HepG2 (cell line): ENCODE measurements around the gene NOPCHAP1. TPM values are rescaled to one million over a fixed set of nuclear protein-coding genes. Genes with fewer than 3 reads are reported as not detected.

Experiments used
- AGO2 ChIP-seq: fragments of 200-400 bp; formaldehyde crosslinking; optimal IDR thresholded peaks from 2 replicates; pipeline ENCODE3; 2017; ENCODE audit warnings: mild to moderate bottlenecking, low read depth, low read length, moderate library complexity
- BRD4 ChIP-seq: sonication (generic); formaldehyde crosslinking; IDR thresholded peaks from 2 replicates; pipeline ENCODE4 v1.4.0; 2020; ENCODE audit warnings: missing genetic modification reagents
- CBX5 ChIP-seq: sonication (generic); formaldehyde crosslinking; IDR thresholded peaks from 2 replicates; pipeline ENCODE4 v1.4.0; 2020; ENCODE audit warnings: missing genetic modification reagents, borderline replicate concordance
- MED13 ChIP-seq: sonication (generic); formaldehyde crosslinking; IDR thresholded peaks from 2 replicates; pipeline ENCODE4 v1.5.0; 2020; ENCODE audit warnings: missing genetic modification reagents
- PITX1 ChIP-seq: sonication (generic); formaldehyde crosslinking; IDR thresholded peaks from 2 replicates; pipeline ENCODE4 v1.5.1; 2020; ENCODE audit warnings: mild to moderate bottlenecking, missing genetic modification reagents
- PLRG1 ChIP-seq: fragments of 450-650 bp; conservative IDR thresholded peaks from 2 replicates; pipeline ENCODE4 v1.6.1; 2016
- SATB2 ChIP-seq: sonication (generic); formaldehyde crosslinking; IDR thresholded peaks from 2 replicates; pipeline ENCODE4 v1.5.0; 2020; ENCODE audit warnings: missing genetic modification reagents
- TAF1 ChIP-seq: sonication (generic); formaldehyde crosslinking; IDR thresholded peaks from 2 replicates; pipeline ENCODE4 v1.4.0; 2020; ENCODE audit warnings: missing genetic modification reagents
- TEAD3 ChIP-seq: optimal IDR thresholded peaks from 2 replicates; pipeline ENCODE3; 2016; ENCODE audit warnings: borderline replicate concordance
- TFDP2 ChIP-seq: sonication (generic); formaldehyde crosslinking; IDR thresholded peaks from 2 replicates; pipeline ENCODE4 v1.4.0; 2020; ENCODE audit warnings: missing genetic modification reagents
- TGIF2 ChIP-seq: IDR thresholded peaks from 2 replicates; pipeline ENCODE4 v1.6.1; 2016; ENCODE audit warnings: control low read depth, missing compliant biosample characterization
- YY1 ChIP-seq: IDR thresholded peaks from 2 replicates; pipeline ENCODE4 v1.6.1; 2011; ENCODE audit warnings: low read length, low read depth, moderate library complexity, mild to moderate bottlenecking; ENCODE audit not compliant: insufficient read depth, insufficient replicate concordance
- ZBTB21 ChIP-seq: sonication (generic); formaldehyde crosslinking; IDR thresholded peaks from 2 replicates; pipeline ENCODE4 v1.4.0; 2020; ENCODE audit warnings: missing genetic modification reagents
- ZFP37 ChIP-seq: sonication (generic); formaldehyde crosslinking; IDR thresholded peaks from 2 replicates; pipeline ENCODE4 v1.4.0; 2020; ENCODE audit warnings: missing genetic modification reagents, borderline replicate concordance
- ZNF101 ChIP-seq: sonication (generic); formaldehyde crosslinking; IDR thresholded peaks from 2 replicates; pipeline ENCODE4 v1.4.0; 2020; ENCODE audit warnings: mild to moderate bottlenecking, low read depth, missing genetic modification reagents, borderline replicate concordance
- ZNF276 ChIP-seq: sonication (generic); formaldehyde crosslinking; IDR thresholded peaks from 2 replicates; pipeline ENCODE4 v1.4.0; 2020; ENCODE audit warnings: mild to moderate bottlenecking, low read depth, missing genetic modification reagents
- ZNF639 ChIP-seq: conservative IDR thresholded peaks from 2 replicates; pipeline ENCODE4 v1.6.1; 2018; ENCODE audit warnings: missing genetic modification reagents
- ZNF670 ChIP-seq: sonication (generic); formaldehyde crosslinking; IDR thresholded peaks from 2 replicates; pipeline ENCODE4 v1.8.0; 2022; ENCODE audit warnings: mild to moderate bottlenecking, missing genetic modification reagents, borderline replicate concordance
- ZNF780A ChIP-seq: sonication (generic); formaldehyde crosslinking; IDR thresholded peaks from 2 replicates; pipeline ENCODE4 v1.8.0; 2022; ENCODE audit warnings: mild to moderate bottlenecking, missing genetic modification reagents, moderate library complexity
- polyA plus RNA-seq, 8 experiments: library from polyadenylated mRNA; depleted of rRNA in 3 of 8; stranded (reverse) in 7 of 8; unstranded in 1 of 8; fragments of >200 nt; fragmentation: Illumina TruSeq in 4 of 8; extraction: Trizol in 4 of 8; gene quantifications; 2 replicates each; pipeline versions ENCODE4 v1.2.1 to v1.2.3, GENCODE V29; 2011 to 2016; ENCODE audit warnings: low read depth in 4 of 8, missing spikeins in 1 of 8, mixed read lengths in 1 of 8; ENCODE audit not compliant: insufficient read depth in 1 of 8
- total RNA-seq, 5 experiments: library from RNA; depleted of rRNA; stranded (reverse); fragments of >200 nt; fragmentation: Illumina TruSeq; extraction: Trizol; gene quantifications; 2 replicates each; pipeline ENCODE4 v1.2.3, GENCODE V29; 2016; ENCODE audit warnings: low read depth in 1 of 5
- TF ChIP-seq, protein P1 (sequence below): IDR thresholded peaks from 2 replicates; pipeline ENCODE4 v1.6.1; 2016
- TF ChIP-seq, protein P2 (sequence below): sonication (generic); formaldehyde crosslinking; IDR thresholded peaks from 2 replicates; pipeline ENCODE4 v1.8.1; 2022; ENCODE audit warnings: low read depth, mild to moderate bottlenecking, missing genetic modification reagents

Gene NOPCHAP1
- total and polyA plus RNA-seq, 2 of the 13 experiments (the other 11 are each of a cell fraction or from before 2014, with no cell fraction given) = 5.7 to 38.1 TPM

GRCh38 chr12:104958001-104958804, 27.9 kb upstream of the NOPCHAP1 start, which contains the start of gene SLC41A2 (continued):
- TF ChIP-seq SATB2 (CRISPR knock-in tag) (peak; percentile 45; the same call in 1 of the 2 replicates), BRD4 (CRISPR knock-in tag) (no peak), MED13 (0 out of 2 replicates have a peak, but pooled peaks have one; percentile 27), ZBTB21 (no peak), PLRG1 (no peak), ZNF276 (no peak), ZFP37 (CRISPR knock-in tag) (peak; percentile 29; the same call in 1 of the 2 replicates), AGO2 (peak; percentile 16), ZNF639 (CRISPR knock-in tag) (0 out of 2 replicates have a peak, but pooled peaks have one; percentile 37), ZNF101 (CRISPR knock-in tag) (no peak), TEAD3 (no peak), PITX1 (CRISPR knock-in tag) (0 out of 2 replicates have a peak, but pooled peaks have one; percentile 27), ZNF670 (CRISPR knock-in tag) (peak; percentile 14; the same call in 1 of the 2 replicates), TFDP2 (0 out of 2 replicates have a peak, but pooled peaks have one; percentile 6), TAF1 (CRISPR knock-in tag) (peak; percentile 65; the same call in 1 of the 2 replicates), YY1 (no peak), TGIF2 (CRISPR knock-in tag) (no peak), CBX5 (0 out of 2 replicates have a peak, but pooled peaks have one; percentile 40), ZNF780A (no peak)
- TF ChIP-seq, protein P1, sequence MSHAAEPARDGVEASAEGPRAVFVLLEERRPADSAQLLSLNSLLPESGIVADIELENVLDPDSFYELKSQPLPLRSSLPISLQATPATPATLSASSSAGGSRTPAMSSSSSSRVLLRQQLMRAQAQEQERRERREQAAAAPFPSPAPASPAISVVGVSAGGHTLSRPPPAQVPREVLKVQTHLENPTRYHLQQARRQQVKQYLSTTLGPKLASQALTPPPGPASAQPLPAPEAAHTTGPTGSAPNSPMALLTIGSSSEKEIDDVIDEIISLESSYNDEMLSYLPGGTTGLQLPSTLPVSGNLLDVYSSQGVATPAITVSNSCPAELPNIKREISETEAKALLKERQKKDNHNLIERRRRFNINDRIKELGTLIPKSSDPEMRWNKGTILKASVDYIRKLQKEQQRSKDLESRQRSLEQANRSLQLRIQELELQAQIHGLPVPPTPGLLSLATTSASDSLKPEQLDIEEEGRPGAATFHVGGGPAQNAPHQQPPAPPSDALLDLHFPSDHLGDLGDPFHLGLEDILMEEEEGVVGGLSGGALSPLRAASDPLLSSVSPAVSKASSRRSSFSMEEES (CRISPR knock-in tag) = no peak
- TF ChIP-seq, protein P2, sequence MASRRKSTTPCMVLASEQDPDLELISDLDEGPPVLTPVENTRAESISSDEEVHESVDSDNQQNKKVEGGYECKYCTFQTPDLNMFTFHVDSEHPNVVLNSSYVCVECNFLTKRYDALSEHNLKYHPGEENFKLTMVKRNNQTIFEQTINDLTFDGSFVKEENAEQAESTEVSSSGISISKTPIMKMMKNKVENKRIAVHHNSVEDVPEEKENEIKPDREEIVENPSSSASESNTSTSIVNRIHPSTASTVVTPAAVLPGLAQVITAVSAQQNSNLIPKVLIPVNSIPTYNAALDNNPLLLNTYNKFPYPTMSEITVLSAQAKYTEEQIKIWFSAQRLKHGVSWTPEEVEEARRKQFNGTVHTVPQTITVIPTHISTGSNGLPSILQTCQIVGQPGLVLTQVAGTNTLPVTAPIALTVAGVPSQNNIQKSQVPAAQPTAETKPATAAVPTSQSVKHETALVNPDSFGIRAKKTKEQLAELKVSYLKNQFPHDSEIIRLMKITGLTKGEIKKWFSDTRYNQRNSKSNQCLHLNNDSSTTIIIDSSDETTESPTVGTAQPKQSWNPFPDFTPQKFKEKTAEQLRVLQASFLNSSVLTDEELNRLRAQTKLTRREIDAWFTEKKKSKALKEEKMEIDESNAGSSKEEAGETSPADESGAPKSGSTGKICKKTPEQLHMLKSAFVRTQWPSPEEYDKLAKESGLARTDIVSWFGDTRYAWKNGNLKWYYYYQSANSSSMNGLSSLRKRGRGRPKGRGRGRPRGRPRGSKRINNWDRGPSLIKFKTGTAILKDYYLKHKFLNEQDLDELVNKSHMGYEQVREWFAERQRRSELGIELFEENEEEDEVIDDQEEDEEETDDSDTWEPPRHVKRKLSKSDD (CRISPR knock-in tag) = no peak
